ENCODE results near the gene C20orf173.
"Not testable (repeated sequence)": the region's sequence is repeated elsewhere in the genome, so short reads cannot be mapped to it uniquely, and the experiment has no call there.

Gene C20orf173, protein sequence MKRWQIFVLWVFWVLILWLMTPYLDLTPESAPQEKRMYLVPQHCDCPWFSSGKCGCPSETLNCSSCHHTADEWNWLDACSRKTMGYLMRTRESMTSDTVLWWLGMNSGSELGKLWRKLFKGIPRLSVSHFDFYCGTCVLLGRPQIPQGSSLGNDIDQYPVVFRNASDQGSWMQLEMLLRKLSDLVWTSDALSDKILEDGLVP

DNA sequence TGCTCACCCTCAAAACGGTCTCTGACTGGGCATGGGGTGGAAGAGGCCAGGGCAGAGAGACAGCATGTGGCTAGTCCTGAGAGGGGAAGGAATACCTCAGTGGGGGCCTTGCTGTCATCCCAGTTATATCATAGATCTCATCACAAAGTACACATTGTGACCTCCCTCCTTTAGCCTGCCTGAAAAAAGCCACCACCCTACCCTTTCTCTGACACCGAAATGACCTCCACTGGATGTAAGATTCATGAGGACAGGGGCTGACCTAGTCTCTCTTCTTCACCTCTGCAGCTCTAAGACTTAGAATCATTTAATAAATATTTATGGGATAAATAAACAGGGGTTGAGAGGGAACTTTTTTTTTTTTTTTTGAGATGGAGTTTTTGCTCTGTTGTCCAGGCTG lies at the start of gene C20orf173:
Gene C20orf173 (minus strand): TSS at position 101 of the 400 bp plus-strand sequence. CDS start 279 bp downstream, outside the sequence.
- DNase-seq (ENCODE audit: extremely low read depth in 1 of 2, low read depth in 1 of 2): no peak

DNA sequence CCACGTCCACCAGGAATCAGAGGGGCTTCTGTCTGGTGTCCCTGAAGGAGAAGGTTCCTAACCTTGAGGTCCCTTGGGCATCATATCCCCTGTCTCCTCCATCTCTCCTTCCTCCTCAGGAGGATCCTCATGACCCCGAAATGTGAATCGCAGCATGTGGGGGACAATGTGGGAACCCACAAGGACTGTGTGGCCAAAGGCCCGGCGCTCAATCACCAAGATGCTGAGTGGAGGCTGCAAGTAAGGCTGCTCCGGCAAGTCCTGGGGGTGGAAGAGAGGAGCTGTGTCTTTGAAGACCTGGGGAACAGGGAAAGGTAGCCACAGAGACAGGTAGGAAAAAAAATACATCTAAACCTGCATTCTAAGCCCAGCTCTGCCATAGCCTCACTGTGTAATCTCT lies 49.7 kb upstream of the C20orf173 start:
- no peak for DNase-seq (ENCODE audit: extremely low read depth in 1 of 2, low read depth in 1 of 2)

DNA sequence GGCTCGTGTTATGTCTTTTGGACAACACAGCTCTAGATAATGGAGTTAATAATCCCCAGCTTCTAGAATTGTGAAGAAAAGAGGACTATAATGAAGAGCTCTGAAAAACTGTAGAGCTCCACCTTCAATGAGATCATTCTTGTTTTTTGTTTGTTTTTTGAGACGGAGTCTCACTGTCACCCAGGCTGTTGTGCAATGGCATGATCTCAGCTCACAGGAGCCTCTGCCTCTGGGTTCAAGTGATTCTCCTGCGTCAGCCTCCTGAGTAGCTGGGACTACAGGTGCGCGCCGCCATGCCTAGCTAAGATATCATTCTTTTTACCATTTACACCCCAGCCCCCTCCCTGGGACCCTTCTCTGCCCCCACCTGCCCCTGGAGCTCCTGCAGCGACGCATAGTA lies 49.0 kb upstream of the C20orf173 start:
- DNase-seq (ENCODE audit: extremely low read depth in 1 of 2, low read depth in 1 of 2): no peak

DNA sequence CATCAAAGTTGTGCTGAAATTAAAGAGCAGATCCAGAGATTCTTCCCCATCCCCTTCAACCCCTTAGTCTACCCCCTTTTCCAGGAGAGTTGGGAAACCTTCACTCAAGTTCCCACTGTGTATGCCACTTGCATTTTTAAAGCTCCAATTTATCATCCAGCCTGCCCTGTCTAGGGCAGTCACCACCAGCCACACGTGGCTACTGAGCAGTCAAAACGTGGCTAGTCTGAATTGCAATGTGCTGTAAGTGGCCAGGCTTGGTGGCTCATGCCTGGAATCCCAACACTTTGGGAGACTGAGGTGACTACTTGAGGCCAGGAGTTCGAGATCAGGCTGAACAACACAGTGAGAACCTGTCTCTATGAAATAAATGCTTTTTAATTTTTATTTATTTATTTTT lies 47.4 kb upstream of the C20orf173 start:
- no peak for DNase-seq (ENCODE audit: extremely low read depth in 1 of 2, low read depth in 1 of 2)

DNA sequence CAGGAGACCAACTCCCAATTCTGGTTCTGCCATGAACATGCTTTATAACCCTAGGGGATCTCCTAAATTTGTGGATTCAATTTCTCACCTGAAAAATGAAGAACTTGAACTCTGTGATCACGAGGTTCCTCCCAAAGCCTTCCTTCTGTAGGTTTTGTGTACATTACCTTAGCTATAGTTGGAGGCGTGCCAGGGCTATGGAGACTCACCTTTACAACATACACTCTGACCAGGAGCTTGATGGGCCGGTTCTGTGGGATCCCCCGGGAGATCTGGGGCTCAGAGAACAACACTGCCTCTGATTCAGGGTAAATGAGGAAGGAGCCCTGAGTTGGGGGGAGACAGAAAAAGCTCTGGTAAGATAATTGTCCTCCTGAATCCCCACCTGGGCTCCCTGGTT lies 46.5 kb upstream of the C20orf173 start:
- DNase-seq (ENCODE audit: extremely low read depth in 1 of 2, low read depth in 1 of 2): no peak

DNA sequence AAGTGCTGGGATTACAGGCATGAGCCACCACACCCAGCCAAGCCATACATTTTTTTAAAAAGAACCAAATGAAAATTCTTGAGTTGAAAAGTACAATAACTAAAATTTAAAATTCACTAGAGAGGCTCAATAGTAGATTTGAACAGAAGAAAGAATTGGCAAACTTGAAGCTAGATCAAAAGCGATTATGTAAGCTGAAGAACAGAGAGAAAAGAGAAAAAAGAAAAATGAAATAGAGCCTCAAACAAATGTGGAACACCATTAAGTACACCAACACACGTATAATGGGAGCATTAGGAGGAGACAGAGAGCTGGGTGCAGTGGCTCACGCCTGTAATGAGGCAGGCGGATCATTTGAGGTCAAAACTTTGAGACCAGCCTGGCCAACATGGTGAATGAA lies 43.4 kb upstream of the C20orf173 start:
- DNase-seq (ENCODE audit: extremely low read depth in 1 of 2, low read depth in 1 of 2): no peak

DNA sequence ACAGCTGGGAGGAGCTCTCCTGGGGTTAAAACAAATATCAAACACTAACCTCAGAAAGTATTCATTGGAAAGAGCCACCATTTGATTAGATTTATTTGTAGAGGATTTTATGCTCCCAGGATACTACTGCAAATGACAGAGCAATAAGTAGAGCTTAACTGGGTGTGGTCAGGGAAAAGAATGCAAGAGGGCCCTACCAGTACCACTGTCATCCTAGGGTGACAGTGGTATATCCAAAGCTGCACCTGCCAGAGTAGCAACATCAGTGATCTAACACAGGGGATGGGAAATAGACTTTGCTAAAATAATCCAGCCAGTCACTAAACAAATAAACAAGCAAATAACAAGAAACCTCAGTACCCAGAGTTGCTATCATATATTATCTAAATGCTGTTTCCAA lies 42.1 kb upstream of the C20orf173 start:
- DNase-seq (ENCODE audit: extremely low read depth in 1 of 2, low read depth in 1 of 2): no peak

DNA sequence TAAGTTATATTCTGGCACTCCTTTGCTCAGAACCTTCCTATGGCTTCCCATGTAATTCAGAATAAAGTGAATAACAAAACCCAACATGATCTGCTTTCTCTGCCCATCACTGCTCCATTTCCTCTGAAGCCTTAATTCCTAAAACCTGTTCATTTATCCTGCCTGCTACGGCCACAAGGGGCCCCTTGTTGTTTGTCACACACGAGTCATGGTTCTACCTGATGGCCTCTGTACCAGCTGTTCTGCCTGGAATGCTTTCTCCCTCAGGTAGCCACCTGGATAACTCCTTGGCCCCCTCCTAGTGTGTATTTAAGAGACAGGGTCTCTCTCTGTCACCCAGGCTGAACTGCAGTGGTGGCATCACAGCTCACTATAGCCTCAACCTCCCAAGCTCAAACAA lies 39.2 kb upstream of the C20orf173 start:
- no peak for DNase-seq (ENCODE audit: extremely low read depth in 1 of 2, low read depth in 1 of 2)

DNA sequence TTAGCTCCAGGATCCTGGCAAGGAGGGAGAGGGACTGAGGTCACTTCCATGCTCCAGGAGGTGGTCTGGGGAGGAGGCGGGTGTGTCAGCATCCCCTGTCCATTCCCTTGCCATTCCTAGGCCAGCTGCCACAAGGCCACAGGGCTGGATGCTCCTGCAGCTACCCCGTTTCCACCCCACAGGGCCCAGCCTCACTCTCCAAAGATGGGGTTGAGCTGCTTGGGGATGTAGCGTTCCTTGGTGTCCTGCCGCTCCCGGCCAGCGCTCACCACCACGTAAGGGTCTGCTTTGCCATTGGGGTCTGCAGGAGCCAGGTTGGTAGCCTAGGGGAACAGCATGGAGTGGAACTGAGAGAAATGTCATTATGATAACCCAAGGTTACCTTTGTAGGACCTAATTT lies 35.5 kb upstream of the C20orf173 start:
- no peak for DNase-seq (ENCODE audit: extremely low read depth in 1 of 2, low read depth in 1 of 2)

DNA sequence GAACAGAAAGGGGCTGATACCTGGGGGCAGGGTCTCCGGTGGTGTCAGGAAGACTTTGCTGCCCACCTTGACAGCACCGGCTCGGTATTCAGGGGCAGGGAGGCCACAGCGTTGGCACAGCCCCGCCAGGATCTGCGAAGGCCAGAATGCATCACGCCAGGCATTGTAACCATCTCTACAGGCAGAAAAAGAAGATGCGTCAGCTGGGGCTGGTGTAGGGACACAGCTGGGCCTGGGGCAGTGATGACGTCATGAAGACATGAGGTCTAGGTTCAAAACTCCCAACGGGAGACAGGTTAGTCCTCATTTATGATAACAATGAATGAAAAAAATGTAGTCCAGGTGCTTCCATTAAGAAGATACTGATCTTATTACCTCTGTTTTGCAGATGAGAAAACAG lies 34.4 kb upstream of the C20orf173 start:
- no peak for DNase-seq (ENCODE audit: extremely low read depth in 1 of 2, low read depth in 1 of 2)

DNA sequence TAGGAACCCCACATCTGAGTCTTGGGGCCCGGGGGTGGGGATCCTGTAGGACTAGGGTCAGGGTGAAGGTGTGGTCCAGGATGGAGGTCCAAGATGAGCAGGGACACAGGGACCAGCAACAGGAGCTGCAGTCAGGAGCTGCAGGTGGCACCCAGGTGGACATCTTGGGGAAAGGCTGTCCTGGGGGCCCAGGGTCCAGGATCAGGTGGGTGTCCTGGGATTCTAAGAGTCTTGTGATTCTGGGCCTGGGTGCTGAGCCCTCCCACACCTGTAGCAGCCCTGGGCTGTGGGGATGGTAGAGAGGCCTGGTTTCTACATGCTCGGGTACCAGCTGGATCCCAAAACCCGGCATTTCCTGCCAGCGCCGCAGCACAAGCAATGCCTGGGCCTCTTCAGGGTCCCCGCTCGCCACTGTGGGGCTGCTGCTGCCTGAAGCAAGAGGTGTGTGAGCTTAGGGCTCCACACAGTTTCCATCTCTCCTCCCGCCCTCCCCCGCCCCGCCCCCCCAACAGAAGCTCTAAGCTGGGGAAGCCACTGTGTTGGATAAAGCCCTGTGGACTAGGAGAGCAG lies 33.2 kb upstream of the C20orf173 start:
- no peak for DNase-seq (ENCODE audit: extremely low read depth in 1 of 2, low read depth in 1 of 2)

DNA sequence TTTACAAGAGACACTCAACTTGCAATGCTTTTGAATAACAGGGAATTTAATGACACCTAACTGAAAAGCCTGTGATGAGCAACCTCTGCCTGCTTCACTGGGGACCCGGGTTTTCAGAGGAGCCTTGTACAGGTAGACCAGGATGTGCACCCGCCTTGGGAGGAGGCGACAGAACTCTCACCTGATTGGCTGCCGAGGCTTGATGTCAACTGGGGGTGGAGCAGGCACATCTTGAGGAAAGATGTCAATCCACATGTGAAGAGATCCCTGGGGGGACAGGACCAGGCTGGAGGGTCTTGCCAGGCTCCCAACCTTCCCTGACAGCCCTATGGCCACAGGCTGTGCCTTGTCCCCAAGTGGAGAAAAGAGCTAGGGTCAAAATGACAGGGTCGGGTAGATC lies 32.2 kb upstream of the C20orf173 start:
- no peak for DNase-seq (ENCODE audit: extremely low read depth in 1 of 2, low read depth in 1 of 2)

DNA sequence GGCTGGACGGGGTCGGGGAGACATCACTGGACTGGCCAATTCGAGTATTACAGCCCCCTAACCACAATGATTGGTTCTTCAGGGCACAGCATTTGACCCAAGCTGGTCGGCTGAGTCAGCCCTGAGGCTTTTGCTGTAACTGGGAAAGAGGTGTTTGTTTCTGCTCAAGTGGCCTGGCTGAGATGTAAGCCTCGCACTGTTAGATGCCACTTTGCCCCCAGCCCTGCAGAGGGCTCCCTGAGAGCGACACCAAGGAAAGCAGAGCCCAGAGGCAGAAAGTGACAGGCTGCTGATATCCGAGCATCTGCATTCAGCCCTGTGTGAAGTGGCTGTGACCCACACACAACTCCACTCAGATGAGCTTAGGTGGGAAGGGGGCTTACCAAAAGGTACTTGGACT lies 31.8 kb upstream of the C20orf173 start:
- no peak for DNase-seq (ENCODE audit: extremely low read depth in 1 of 2, low read depth in 1 of 2)

DNA sequence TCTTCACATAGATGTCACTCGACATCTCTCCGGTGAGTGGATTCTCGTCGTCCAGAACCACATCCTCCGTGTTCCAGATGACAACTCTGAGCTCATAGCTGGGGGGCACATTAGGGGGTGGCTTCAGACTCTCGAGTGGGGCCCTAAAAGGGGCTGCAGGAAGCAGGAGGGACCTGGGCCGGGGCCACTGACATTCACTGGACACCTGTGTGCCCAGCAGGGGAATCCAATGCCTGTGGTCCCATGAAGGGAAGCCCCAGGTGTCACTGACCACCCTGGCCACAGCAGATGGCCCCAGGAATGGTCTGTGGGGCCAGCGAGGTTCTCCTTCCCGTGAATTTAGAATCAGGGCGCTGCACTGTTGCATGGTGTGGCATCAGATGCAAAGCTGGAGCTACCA lies 31.1 kb upstream of the C20orf173 start:
- DNase-seq (ENCODE audit: extremely low read depth in 1 of 2, low read depth in 1 of 2): no peak

DNA sequence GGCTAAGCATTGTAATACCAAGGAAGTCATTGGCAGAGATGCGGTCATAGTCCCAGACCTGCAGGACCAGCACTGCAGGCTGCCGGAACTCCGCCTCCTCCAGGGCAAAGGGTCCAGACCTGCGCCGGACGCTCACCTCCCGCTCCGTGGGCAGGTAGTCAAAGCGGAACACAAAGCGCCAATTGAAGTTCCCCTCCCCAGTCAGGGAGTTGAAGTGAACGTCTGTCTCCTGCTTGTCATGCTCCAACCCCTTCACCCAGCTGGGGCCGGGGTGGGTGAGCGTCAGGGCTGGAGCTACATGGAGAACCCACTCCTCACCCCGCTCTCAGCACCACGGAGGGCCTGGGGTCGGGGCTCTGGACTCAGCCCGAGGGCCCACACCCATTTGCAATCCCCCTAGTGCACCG lies 30.7 kb upstream of the C20orf173 start:
- no peak for DNase-seq (ENCODE audit: extremely low read depth in 1 of 2, low read depth in 1 of 2)

DNA sequence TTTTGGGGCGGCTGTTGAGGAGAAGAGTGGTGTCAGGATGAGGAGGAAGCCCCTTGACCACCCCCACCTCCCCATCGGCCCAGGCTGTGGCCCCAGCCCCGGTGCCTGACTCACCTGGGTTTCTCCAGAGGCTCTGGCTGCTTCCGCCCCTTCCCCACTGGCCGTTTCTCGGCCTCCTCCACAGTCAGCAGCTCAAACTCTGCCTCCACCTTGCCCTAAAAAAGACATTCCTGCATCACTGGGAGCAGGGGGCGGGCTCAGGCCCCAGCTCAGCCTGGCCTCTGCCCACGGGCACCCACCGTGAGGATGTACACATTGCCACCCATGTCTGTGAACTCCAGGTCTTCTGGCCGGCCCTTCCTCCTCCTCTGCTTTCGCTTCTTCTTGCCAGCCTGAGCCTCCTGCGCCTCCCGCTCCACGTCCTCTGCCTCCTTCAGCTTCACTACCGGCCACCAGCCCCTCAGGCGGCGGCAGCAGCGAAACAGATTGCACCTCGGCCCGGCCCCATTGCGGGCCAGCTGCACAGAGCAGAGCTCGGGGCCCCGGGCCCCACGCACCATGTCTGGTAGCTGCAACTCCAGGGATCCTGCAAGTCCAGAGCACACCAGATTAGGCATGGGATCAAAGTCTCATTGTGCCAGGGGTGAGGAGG lies 29.7 kb upstream of the C20orf173 start:
- DNase-seq (ENCODE audit: extremely low read depth in 1 of 2, low read depth in 1 of 2): no peak

DNA sequence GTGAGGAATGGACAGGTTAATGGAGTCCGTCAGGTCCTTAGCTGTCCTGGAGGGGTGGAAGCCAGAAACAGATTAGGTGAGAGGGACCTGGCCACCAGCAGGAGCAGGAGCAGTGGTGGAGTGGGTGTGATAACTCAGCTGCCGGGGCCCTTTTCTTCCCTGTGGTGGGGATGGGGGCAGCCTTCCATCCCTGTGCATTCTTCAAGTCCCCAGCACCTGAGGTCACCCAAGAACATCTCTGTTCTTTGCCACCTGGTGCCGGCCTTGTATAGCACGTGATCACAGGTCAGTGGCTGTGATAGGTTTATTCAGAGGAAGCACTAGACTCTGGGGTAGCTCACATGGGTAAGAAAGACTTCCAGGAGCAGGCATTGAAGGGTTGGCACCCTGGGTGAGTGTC lies 29.0 kb upstream of the C20orf173 start:
- no peak for DNase-seq (ENCODE audit: extremely low read depth in 1 of 2, low read depth in 1 of 2)

DNA sequence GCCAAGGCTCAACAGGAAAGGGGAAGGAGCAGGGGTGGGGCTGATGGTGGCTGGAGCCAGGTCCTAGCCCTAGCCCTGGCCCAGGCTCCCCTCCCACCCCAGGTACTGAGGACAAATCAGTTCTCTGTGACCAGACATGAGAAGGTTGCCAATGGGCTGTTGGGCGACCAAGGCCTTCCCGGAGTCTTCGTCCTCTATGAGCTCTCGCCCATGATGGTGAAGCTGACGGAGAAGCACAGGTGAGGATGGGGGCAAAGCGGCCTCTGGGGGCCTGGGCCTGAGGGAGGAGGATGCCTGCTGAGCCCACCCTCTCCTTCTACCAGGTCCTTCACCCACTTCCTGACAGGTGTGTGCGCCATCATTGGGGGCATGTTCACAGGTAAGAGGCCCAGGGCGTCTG lies 27.4 kb upstream of the C20orf173 start:
- DNase-seq (ENCODE audit: extremely low read depth in 1 of 2, low read depth in 1 of 2): no peak

DNA sequence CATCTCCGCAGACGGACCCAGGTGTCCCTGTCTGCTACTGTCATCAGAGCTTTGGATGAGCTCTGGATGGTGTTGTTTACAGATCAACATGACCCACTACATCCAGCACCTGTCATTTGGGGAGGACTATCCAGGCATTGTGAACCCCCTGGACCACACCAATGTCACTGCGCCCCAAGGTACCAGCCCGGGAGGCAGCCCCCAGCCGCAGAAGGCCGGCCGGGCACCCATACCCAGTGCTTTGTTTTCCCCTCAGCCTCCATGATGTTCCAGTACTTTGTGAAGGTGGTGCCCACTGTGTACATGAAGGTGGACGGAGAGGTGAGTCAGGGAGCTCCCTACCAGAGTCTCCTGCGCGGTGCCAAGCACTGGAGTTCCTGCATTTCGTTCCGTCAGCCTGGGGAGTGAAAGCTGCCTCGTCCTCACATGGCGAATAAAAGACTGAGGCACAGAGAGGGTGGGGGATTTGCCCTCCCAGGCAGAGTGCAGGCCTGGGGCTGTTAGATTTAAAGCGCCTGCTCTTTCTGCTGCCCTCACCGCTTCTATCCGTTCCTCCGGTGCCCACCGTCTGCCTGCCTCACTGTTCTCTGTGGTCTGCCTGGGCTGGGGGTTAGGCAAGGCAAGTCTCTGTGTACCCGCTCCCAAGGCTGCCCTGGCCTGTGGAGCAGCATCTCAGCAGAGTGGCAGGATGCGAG lies 26.6 kb upstream of the C20orf173 start:
- no peak for DNase-seq (ENCODE audit: extremely low read depth in 1 of 2, low read depth in 1 of 2)

DNA sequence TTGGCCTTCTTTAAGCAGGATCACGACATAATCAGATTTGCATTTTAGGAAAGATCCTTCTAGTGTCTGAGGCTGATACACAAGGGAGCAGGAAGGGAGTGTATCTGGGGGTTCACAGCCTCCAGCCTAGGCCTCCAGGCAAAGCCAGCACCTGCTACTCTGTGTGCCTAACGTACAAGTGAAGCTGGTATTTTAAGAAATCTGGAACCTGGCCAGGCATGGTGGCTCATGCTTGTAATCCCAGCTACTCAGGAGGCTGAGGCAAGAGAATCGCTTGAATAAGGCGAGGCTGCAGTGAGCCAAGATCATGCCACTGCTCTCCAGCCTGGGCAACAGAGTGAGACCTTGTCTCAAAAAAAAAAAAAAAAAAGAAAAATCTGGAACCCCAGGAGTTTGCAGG lies 26.0 kb upstream of the C20orf173 start:
- not testable (repeated sequence) for DNase-seq (ENCODE audit: extremely low read depth in 1 of 2, low read depth in 1 of 2)

DNA sequence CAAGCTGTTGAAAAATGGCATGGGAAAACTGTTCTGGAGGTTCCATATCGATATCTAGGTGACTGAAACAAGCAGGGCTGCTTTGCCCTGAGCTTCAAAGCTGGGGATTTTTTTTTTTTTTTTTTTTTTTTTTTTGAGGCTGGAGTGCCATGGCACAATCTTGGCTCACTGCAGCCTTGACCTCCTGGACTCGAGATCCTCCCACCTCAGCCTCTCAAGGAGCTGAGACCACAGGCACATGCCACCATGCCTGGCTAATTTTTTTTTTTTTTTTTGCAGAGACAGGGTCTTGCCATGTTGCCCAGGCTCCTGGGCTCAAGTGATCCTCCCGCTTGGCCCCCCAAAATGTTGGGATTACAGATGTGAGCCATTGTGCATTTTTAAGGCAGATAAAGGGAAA lies 23.5 kb upstream of the C20orf173 start:
- DNase-seq (ENCODE audit: extremely low read depth in 1 of 2, low read depth in 1 of 2): no peak

DNA sequence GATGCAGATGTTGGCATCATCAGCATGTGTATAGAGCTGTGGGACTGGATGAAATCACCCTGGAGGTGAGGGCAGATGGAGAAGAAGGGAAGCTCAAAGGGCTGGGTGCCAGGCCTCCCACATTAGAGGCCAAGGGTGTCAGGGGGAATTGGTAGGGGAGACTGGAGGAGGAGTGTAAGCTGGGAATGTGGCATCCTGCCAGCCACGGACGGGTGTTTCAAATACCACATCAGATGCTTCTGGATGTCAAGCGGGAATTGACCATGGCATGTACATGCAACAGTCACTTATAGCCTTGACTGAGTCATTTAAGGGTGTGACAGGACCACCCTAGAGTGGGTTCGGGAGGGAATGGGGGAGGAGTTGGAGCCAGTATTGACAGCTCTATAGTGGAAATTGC lies 22.1 kb upstream of the C20orf173 start:
- DNase-seq (ENCODE audit: extremely low read depth in 1 of 2, low read depth in 1 of 2): no peak

Data from stimulated activated CD8-positive, alpha-beta memory T cell treated with anti-CD3 and anti-CD28 coated beads, Interleukin-7, amount 100 ng/mL, for 48 hours (primary cell).